ENCODE results near the gene IGLL5. TPM values are rescaled to one million over a fixed set of nuclear protein-coding genes. Genes with fewer than 3 reads are reported as not detected.

Gene IGLL5
- total RNA-seq, 1 donor from 2014 or later: not detected

DNA sequence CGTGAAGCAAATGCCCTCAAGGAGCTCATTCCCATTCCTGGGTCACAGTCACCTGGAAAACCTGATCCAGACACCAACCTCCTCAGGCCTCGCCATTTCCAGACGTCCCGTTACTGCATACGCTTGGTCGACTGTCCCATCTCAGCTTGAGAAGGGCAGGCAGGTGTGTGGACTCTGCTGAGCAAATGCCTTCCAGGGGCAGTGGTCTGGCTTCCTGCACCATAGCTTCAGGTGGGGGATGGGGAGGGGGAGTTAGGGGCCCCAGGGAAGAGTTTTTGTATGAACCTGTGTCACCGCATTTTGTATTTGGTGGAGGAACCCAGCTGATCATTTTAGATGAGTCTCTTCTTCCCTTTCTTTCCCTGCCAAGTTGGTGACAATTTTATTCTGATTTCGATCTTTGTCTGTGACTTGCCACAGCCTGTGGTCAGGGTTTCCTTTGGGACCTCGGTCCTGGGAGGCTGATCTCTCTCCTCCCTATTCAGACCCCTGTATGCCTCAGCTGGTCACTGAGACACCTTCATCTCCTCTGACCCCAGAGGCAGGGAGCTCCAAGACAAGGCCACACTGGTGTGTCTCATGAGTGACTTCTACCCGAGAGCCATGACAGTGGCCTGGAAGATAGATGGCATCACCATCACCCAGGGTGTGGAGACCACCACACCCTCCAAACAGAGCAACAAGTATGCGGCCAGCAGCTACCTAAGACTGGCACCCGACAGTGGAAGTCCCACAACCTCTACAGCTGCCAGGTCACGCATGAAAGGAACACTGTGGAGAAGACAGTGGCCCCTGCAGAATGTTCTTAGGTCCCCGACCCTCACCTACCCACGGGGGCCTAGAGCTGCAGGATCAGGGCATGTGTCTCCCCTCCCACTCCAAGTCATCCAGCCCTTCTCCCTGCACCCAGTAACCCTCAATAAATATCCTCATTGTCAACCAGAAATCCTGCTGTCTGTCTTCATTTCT, 22.9 kb downstream of the IGLL5 start:
- no peaks in the 10 kb centered on the region for H3K79me2 ChIP-seq (ENCODE audit: insufficient read depth, low read length)
- H3K27me3 ChIP-seq (ENCODE audit: insufficient read depth, low read length): no peaks in the 10 kb centered on the region
- no peak overlapping the region for H3K9ac ChIP-seq (ENCODE audit: low read length)
- no peak for DNase-seq (ENCODE audit: low read depth)
- H3K27ac Mint-ChIP-seq (ENCODE audit: unreplicated experiment): no peak overlapping the region
- peaks cover 5% of the 10 kb centered on the region for H3K9me3 Mint-ChIP-seq (ENCODE audit: unreplicated experiment)
- H3K4me2 ChIP-seq (ENCODE audit: low read length): no peak overlapping the region
- H3K36me3 ChIP-seq (ENCODE audit: insufficient read depth, low read length): no peaks in the 10 kb centered on the region
- no peak overlapping the region for H3K4me3 ChIP-seq (ENCODE audit: insufficient read depth, low read depth, low read length)
- no peaks in the 10 kb centered on the region for H3K4me1 ChIP-seq (ENCODE audit: insufficient read depth, low read length)
- H3K27ac ChIP-seq (ENCODE audit: low read depth, low read length): no peak overlapping the region
- no peak for FAIRE-seq
- H3K36me3 Mint-ChIP-seq (ENCODE audit: low read depth, unreplicated experiment): no peaks in the 10 kb centered on the region
- H2AFZ ChIP-seq (ENCODE audit: low read depth, low read length): no peak overlapping the region
- H3K4me1 Mint-ChIP-seq (ENCODE audit: low read depth, unreplicated experiment): no peaks in the 10 kb centered on the region
- H3K9me3 ChIP-seq (ENCODE audit: insufficient read depth, low read depth, low read length): no peaks in the 10 kb centered on the region
- no peaks in the 10 kb centered on the region for H4K20me1 ChIP-seq (ENCODE audit: insufficient read depth, low read length)
- peaks cover 76% of the 10 kb centered on the region for H3K27me3 Mint-ChIP-seq (ENCODE audit: low read depth, unreplicated experiment)
- H3K4me3 Mint-ChIP-seq (ENCODE audit: unreplicated experiment): no peak overlapping the region
- TF ChIP-seq, protein P1, sequence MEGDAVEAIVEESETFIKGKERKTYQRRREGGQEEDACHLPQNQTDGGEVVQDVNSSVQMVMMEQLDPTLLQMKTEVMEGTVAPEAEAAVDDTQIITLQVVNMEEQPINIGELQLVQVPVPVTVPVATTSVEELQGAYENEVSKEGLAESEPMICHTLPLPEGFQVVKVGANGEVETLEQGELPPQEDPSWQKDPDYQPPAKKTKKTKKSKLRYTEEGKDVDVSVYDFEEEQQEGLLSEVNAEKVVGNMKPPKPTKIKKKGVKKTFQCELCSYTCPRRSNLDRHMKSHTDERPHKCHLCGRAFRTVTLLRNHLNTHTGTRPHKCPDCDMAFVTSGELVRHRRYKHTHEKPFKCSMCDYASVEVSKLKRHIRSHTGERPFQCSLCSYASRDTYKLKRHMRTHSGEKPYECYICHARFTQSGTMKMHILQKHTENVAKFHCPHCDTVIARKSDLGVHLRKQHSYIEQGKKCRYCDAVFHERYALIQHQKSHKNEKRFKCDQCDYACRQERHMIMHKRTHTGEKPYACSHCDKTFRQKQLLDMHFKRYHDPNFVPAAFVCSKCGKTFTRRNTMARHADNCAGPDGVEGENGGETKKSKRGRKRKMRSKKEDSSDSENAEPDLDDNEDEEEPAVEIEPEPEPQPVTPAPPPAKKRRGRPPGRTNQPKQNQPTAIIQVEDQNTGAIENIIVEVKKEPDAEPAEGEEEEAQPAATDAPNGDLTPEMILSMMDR (IDR thresholded peaks at IDR 0.05; ENCODE audit: insufficient read depth, low read depth, low read length): no peak
- no peak for TF ChIP-seq EZH2 (IDR thresholded peaks at IDR 0.05; ENCODE audit: insufficient read depth, low read length)

DNA sequence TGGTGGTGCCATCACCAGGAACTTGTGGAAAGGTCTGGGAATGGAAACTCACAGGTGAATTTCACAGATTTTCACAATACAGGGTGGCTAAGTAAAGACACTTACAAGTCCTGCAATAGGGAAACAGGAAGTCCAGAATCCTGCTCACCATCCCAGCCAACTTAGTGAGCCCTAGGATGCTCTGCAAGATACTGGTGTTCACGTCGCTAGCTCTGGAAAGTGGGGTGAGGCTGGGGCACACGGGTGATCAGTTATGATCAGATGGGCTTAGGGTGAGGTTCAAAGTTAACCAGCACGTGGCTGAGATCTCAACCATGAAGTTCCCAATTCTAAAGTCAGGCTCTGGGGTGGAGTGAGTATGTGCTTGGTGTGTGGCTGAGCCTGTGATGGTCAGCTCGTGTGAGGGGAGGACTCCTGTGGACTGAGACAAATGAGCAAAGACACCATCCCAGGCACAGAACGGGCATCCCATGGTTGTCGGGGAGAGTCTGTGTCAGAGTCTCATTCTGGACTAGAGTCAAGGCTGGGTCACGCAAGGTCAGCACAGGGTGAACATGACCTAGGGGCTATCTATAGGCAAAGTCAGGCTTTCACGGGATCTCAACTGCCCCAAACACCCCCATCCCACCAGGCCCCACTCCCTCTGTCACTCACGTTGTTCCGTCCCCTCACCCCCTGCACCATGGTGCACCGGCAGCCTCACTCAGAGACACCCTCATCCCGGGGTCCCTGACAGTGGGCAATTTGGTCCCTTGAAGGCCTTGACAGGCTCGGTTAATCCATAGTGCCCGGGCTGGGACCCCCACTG, 23.9 kb downstream of the IGLL5 start:
- Histone ChIP-seq H3K9me3 (ENCODE audit: insufficient read depth, low read depth, low read length) (no peaks in the 10 kb centered on the region), H3K4me2 (ENCODE audit: low read length) (no peak overlapping the region), H3K79me2 (ENCODE audit: insufficient read depth, low read length) (no peaks in the 10 kb centered on the region), H4K20me1 (ENCODE audit: insufficient read depth, low read length) (no peaks in the 10 kb centered on the region), H3K4me1 (ENCODE audit: insufficient read depth, low read length) (no peaks in the 10 kb centered on the region), H3K36me3 (ENCODE audit: insufficient read depth, low read length) (no peaks in the 10 kb centered on the region), H3K4me3 (ENCODE audit: insufficient read depth, low read depth, low read length) (no peak overlapping the region), H3K27ac (ENCODE audit: low read depth, low read length) (no peak overlapping the region), H3K9ac (ENCODE audit: low read length) (no peak overlapping the region), H3K27me3 (ENCODE audit: insufficient read depth, low read length) (no peaks in the 10 kb centered on the region), H2AFZ (ENCODE audit: low read depth, low read length) (no peak overlapping the region)
- DNase-seq (ENCODE audit: low read depth): no peak
- FAIRE-seq: no peak
- TF ChIP-seq, protein P1 (IDR thresholded peaks at IDR 0.05; ENCODE audit: insufficient read depth, low read depth, low read length): no peak
- TF ChIP-seq EZH2 (IDR thresholded peaks at IDR 0.05; ENCODE audit: insufficient read depth, low read length): no peak
- no peak overlapping the region for H3K27ac Mint-ChIP-seq (ENCODE audit: unreplicated experiment)
- H3K27me3 Mint-ChIP-seq (ENCODE audit: low read depth, unreplicated experiment): peaks cover 83% of the 10 kb centered on the region
- H3K4me3 Mint-ChIP-seq (ENCODE audit: unreplicated experiment): no peak overlapping the region
- no peaks in the 10 kb centered on the region for H3K36me3 Mint-ChIP-seq (ENCODE audit: low read depth, unreplicated experiment)
- H3K9me3 Mint-ChIP-seq (ENCODE audit: unreplicated experiment): peaks cover 5% of the 10 kb centered on the region
- no peaks in the 10 kb centered on the region for H3K4me1 Mint-ChIP-seq (ENCODE audit: low read depth, unreplicated experiment)
